Neural progenitor cell (in vitro differentiated cells): ENCODE data around the gene GATC.

Source experiments
- CTCF ChIP-seq: fragments of 200-600 bp; sonication (generic); IDR thresholded peaks from 2 replicates; pipeline ENCODE4 v1.5.1; 2017; ENCODE audit warnings: antibody characterized with exemption, mild to moderate bottlenecking
- EZH2 ChIP-seq: fragments of 200-600 bp; sonication (generic); IDR thresholded peaks from 2 replicates; pipeline ENCODE4 v1.6.1; 2017; ENCODE audit warnings: antibody characterized with exemption, mild to moderate bottlenecking, moderate library complexity
- EZH2phosphoT487 ChIP-seq: fragments of 200-600 bp; sonication (generic); IDR thresholded peaks from 2 replicates; pipeline ENCODE4 v1.6.1; 2017; ENCODE audit warnings: antibody characterized with exemption

GRCh38 chr12:120480211-120480610 lies 34.0 kb downstream of the GATC start:
- TF ChIP-seq CTCF (no peak), EZH2 (no peak), EZH2phosphoT487 (no peak)
